ENCODE results near the gene CHAF1A.

CHAF1A gene

GRCh38 chr19:4366666-4367335, 35.6 kb upstream of the CHAF1A start:
- DNase-seq = no peak

GRCh38 chr19:4367336-4367723, 35.1 kb upstream of the CHAF1A start:
- DNase-seq = no peak

GRCh38 chr19:4367781-4368127, 34.7 kb upstream of the CHAF1A start:
- DNase-seq = no peak

- DNase-seq = no peak
Measured at GRCh38 chr19:4368128-4368820, 34.2 kb upstream of the CHAF1A start.

- no peak for DNase-seq
Measured at GRCh38 chr19:4369109-4369887, 33.1 kb upstream of the CHAF1A start.

- DNase-seq = peak; percentile 70
Measured at GRCh38 chr19:4369888-4370260, 32.6 kb upstream of the CHAF1A start.

GRCh38 chr19:4370418-4371041, 31.9 kb upstream of the CHAF1A start:
- no peak for DNase-seq

GRCh38 chr19:4371247-4372164, 30.9 kb upstream of the CHAF1A start:
- DNase-seq = no peak

GRCh38 chr19:4372165-4373012, 30.1 kb upstream of the CHAF1A start:
- no peak for DNase-seq

GRCh38 chr19:4373013-4373367, 29.4 kb upstream of the CHAF1A start:
- no peak for DNase-seq

- DNase-seq = peak; percentile 20
Measured at GRCh38 chr19:4373601-4374497, 28.6 kb upstream of the CHAF1A start.

- no peak for DNase-seq
Measured at GRCh38 chr19:4374498-4375163, 27.8 kb upstream of the CHAF1A start.

GRCh38 chr19:4375164-4376027, 27.0 kb upstream of the CHAF1A start:
- peak; percentile 62 for DNase-seq

GRCh38 chr19:4376028-4376670, 26.3 kb upstream of the CHAF1A start:
- no peak for DNase-seq

GRCh38 chr19:4376671-4376990, 25.8 kb upstream of the CHAF1A start:
- DNase-seq = no peak

- DNase-seq = no peak
Measured at GRCh38 chr19:4376991-4377781, 25.3 kb upstream of the CHAF1A start.

- no peak for DNase-seq
Measured at GRCh38 chr19:4378886-4379285, 23.6 kb upstream of the CHAF1A start.
